Left renal cortex interstitium (tissue), 4 donors: ENCODE measurements around the gene SELENOT. TPM values are rescaled to one million over a fixed set of nuclear protein-coding genes. Genes with fewer than 3 reads are reported as not detected.

Experiments
- DNase-seq, 4 donors: peaks; one replicate each; pipeline ENCODE4 v3.0.0-alpha.2; 2013; ENCODE audit warnings: low read depth in 4 of 4, low spot score in 2 of 4, missing footprints in 1 of 4
- polyA plus RNA-seq, 4 donors: library from polyadenylated mRNA; unstranded; fragments of 120-200 nt; gene quantifications; one replicate each; pipeline ENCODE4 v1.2.1, GENCODE V29; 2013; ENCODE audit not compliant: insufficient read length in 4 of 4

The SELENOT gene
- polyA plus RNA-seq, 4 donors = 104 to 147 (median 115) TPM

DNA sequence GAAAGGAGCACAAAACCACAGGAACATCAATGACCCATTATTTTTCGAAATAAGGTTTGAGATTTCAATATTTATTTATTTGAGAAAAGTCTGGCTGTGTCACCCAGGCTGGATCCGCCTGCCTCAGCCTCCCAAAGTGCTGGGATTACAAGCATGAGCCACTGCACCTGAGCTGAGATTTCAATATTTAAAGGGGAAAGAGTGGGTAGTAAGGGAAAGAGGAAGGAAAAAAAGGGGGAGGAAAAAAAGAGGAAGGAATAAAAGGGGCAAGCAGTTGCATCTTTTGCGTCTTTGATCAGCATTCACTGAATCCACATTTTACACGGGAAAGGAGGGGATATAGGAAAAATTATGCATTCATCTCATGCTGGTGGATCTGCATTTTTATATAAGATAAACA lies 53.2 kb downstream of the SELENOT start:
- no peak for DNase-seq

DNA sequence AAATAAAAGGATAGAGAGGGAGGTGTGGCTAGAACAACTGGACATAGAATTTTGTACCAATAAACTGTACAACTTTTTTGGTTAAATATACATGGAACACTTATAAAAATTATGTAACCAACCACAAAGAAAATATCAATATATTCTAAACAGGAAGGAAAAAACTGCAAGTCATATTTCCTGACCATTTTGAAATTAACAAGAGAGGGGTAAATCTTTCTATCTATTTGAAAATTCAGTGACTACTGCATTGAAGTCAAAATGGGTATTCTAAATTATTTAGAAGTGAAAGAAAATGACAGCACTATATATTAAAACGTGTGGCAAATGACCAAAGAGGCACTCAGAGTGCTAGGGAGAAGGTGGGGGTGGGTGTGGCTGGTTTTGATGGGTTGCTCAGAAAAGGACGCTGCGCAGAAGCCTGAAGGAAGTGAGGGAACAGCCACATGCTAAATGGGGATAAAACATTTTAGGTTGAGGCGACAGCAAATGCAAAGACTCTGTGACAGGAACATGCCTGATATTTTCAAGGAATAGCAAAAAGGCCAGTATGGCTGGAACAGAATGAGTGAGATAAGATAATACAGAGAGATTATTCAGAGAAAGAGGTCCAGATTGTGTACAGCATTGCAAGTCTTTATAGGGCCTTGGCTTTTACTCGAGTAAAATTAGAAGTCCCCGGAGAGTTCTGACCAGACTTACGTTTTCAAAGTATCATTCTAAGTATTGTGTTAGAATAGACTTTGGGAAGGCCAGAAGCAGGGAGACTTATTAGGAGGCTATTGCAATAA lies 59.5 kb downstream of the SELENOT start:
- no peak for DNase-seq

DNA sequence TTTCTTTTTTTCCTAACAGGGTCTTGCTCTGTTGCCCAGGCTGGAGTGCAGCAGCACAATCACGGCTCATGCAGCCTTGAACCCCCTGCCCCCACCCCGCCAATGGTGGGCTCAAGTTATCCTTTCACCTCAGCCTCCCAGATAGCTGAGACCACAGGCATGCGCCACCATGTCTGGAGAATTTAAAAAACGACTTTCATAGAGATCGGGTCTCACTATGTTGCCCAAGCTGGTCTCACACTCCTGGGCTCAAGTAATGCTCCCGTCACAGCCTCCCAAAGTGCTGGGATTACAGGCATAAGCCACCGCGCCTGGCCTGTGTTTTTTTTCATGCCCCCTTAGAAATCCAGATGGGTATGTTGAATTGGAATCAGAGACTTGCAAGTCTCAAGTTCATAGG lies 60.3 kb downstream of the SELENOT start:
- no peak for DNase-seq

DNA sequence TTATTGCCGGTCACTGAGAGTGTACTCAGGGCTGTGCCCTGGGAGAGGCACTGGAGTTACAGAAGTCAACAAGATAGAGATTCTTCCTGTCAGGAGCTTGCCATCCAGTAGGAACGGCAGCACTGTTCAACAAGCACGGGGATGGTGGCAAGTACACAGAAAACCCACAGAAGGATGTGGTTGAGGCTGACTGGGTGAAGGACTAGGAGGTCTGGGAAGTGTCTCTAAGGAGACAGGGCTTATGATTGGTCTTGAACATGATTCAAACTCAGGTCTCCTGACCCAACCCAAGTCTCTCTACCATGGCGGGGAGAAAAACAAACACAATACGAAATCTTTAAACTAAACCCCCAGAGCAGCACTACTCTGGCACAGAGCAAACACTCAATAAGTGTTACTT lies 63.0 kb downstream of the SELENOT start:
- no peak for DNase-seq

DNA sequence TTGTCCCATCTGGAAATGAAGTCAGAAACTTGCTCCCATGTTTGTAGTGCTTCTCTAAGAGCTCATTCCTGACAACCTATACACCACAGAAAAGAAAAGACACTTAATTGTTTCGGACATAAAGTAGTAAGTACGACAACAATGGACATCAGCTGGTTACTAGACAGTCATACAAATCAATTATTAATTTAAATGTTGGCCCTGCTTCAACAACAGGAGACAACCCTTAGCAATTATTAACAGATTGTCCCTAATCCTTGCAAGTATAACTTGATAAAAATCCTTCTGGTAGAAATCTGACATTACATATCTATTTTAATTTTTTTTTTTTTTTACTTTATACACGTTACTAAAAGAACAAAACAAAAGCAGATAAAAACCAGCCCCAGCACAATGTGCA lies 70.8 kb downstream of the SELENOT start:
- DNase-seq = no peak

DNA sequence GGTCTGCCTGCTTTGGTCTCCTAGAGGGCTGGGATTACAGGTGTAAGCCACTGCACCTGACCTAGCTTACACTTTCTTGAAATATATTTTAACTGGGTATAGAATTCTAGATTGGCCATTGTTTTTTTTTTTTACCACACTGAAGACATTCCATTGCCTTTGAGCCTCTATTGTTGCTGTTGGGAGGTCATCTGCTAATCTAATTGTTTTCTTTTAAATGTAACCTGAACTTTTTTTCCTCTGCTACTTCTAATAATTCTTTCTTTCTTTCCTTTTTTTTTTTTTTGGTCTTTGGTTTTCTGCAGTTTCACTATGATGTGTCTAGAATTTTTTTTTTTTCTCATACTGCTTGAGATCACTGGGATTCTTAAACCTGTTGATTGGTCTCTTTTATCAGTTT lies 72.5 kb downstream of the SELENOT start:
- no peak for DNase-seq

Other genes with a start within 250 kb of the SELENOT start
- 10 to 100 TPM; 53.6 to 75.7 (median 62.7) TPM for gene TSC22D2, start 195.0 kb upstream of the SELENOT start, polyA plus RNA-seq
- gene SERP1, start 56.8 kb upstream of the SELENOT start, polyA plus RNA-seq = 100 to 1,000 TPM; 113 to 139 (median 129) TPM
- 100 to 1,000 TPM; 149 to 192 (median 177) TPM for gene EIF2A, start 56.5 kb upstream of the SELENOT start, polyA plus RNA-seq
- 1 to 10 TPM in 1 of 4 donors, under 1 TPM in 3; 0.46 to 1.1 (median 0.72) TPM for gene ERICH6, start 100.6 kb downstream of the SELENOT start, polyA plus RNA-seq
- gene SIAH2, start 159.8 kb downstream of the SELENOT start, polyA plus RNA-seq = 10 to 100 TPM; 16.8 to 20.2 (median 18.8) TPM